Hematopoietic multipotent progenitor cell treated with erythropoietin and hydrocortisone succinate and interleukin-3 and kit ligand, for 15 days (in vitro differentiated cells): ENCODE data around the gene RPL13.
"Not testable (repeated sequence)": the region's sequence is repeated elsewhere in the genome, so short reads cannot be mapped to it uniquely, and the experiment has no call there.

Experiments
- DNase-seq: peaks from one replicate; pipeline ENCODE4 v3.0.0-alpha.2; 2015; ENCODE audit warnings: low spot score

Gene RPL13

DNA sequence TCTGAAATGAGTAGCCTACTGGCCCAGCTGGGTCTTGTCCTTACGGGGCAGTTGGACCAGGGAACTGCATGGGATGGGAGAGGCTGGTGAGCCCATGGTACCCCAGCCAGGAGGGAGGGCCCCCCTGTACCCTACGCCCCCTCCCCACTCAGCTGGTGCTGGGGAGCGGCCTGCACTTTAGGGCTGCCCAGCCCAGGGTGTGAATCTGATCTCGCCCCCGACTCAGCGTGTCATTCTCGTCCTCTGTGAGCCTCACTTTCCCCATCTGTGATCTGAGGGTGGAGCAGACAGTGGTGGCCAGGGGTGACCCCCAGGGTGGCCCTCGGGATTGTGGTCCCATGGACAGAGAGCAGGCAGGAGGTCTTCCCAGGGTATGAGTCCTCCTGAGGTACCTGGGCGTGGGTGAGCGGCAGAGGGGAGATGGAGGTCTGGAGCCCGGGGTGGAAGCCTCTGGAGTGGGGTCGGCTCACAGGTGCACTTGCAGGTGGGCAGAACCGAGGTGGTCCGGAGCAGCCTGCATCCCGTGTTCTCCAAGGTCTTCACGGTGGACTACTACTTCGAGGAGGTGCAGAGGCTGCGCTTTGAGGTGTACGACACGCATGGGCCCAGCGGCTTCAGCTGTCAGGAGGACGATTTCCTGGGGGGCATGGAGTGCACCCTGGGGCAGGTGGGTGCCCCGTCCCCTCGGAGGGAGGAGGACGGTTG lies 16.7 kb downstream of the RPL13 start:
- DNase-seq, result no peak

DNA sequence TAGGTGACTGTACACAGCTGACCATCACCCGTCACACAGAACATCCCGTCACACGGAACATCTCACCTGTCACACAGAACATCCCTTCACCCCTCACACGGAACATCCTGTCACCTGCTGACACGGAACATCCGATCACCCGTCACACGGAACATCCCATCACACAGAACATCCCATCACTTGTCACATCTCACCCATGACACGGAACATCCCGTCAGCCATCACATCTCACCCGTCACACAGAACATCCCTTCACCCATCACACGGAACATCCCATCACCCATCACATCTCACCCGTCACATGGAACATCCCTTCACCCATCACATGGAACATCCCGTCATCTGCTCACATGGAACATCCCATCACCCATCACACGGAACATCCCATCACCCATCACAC lies 18.9 kb downstream of the RPL13 start:
- no peak for DNase-seq

DNA sequence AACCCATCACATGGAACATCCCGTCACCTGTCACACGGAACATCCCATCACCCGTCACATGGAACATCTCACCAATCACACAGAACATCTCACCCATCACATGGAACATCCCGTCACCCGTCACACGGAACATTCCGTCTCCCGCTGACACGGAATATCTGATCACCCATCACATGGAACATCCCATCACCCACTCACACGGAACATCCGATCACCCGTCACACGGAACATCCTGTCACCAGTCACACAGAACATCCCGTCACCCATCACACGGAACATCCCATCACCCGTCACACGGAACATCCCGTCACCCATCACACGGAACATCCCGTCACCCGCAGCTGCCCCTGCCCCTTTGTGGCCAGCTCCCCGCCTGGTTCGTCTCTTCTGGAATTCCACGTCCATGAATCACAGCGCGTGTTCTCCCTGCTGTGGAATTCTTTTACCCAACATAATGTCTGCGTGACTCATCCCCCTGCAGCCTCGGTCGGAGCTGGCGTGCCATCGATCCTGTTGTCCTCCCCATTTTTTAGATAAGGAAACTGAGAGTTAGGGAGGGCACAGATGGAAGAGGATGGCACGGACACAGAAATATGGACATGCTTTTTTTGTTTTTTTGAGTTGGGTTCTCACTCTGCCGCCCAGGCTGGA lies 20.7 kb downstream of the RPL13 start:
- no peak for DNase-seq

DNA sequence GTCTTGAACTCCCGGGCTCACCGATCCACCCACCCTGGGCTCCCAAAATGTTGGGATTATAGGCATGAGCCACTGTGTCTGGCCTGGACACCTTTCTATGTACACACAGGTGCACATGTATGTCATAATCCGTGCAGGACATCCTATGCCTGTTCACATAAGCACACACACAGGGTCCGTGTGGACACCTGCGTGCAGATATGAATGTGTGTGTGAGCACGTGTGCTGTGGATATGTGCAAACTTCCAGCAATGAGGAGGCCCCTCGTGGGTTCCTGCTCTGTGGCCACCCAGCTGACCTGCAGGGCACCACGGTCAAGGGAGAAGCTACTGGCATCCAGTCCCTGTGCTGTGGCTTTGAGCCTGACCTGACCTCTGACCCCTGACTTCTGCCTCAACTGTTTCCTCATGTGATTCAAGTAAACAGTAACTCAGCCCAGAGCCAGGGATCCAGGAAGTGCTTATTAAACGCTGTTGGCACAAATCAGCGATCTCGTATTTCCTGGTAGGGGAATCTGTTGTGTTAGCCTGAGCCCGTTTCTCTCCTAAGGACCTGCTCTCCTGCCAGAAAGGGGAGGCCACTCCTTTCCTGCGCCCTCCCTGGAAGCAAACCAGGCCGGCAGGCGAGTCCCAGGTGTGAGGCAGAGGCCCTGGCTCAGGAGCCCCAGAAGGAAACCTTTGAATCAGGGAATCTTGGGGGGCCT lies 21.5 kb downstream of the RPL13 start:
- no peak for DNase-seq

DNA sequence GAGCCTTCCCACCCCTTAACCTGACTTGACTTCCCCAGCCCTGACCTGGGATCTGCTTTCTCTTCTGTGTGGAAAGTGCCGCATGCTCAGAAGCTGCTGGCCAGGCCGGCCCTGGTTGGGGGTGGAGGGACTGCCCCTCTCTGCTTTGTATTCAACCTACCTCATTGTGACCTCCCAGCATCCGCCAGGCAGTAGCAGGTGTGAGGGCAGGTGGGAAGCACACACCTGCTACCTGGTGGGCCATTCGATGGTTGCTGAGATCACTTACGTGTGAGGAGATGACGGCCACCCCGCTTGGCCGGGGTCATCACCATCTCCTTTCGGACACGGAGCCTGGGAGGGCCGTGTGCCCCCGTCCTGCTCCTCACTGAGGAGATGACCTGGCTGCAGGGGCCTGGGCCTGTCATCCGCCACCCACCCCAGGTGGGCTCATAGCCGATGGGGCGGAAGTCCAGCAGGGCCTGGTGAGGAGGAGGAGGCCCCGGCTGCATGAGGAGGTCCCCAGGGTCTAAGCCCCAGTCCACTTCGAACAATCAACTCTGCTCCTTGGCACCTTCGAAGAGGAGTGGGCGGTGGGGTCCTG lies 22.2 kb downstream of the RPL13 start:
- no peak for DNase-seq

DNA sequence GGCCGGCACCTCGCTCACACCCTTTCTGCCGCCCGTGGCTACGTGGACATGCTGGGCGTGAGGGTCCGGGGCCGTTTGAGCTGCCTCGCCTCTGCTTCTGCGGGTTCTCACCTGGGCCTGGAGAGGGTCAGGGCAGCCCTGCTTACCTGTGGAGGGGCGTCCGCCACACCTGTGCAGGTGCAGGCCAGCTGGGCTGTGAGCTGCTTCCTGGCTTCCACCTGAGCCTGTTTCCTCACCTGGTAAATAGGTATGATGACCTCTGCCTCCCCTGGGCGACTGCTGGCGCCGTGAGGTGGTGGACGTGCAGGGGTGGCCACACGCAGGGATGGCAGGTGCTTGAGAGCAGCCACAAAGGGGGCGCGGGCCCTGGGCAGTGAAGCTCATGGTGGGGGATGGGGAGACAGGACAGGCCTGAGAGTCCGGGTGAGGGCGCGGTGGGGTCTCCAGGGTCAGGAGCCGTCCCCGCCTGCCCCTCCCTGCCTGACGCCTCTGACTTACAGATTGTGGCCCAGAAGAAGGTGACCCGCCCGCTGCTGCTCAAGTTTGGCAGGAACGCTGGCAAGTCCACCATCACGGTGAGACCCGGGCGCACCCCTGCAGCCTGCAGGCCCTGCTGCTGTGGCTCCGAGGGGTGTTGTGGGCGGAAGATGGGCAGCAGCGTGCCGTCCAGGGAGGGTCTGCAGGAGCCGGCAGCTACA lies 22.9 kb downstream of the RPL13 start:
- DNase-seq, result no peak

DNA sequence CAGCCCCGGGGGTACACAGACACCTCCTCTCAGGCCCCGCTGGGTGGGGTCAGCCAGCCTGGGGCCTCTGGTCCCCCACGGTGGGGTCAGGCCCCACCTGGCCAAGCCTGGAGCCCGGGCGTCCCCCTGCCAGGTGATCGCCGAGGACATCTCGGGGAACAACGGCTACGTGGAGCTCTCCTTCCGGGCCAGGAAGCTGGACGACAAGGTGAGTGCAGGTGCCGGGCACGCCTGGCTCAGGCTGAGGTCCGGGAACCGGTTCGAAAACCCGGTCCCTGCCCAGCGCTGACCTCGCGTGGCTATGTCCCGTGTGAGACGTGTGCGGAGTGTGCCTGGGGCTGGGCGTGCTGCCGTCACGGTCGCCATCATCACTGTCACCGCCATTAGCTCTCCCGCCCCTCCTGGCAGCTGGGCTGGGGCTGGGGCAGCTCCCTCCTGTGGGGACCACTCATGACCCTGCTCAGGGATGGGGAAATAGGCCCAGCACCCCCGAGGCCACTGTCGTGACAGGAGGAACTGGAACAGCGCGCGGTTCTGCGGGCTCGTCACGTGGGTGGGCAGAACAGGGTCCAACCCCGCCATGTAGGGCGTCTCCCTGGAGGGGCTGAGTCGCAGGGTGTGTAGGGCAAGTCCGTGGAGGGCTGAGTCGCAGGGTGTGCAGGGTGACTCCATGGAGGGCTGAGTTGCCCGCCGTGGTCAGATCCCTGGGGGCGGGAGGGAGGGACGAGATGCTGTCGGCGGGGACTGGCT lies 23.6 kb downstream of the RPL13 start:
- DNase-seq, result no peak

DNA sequence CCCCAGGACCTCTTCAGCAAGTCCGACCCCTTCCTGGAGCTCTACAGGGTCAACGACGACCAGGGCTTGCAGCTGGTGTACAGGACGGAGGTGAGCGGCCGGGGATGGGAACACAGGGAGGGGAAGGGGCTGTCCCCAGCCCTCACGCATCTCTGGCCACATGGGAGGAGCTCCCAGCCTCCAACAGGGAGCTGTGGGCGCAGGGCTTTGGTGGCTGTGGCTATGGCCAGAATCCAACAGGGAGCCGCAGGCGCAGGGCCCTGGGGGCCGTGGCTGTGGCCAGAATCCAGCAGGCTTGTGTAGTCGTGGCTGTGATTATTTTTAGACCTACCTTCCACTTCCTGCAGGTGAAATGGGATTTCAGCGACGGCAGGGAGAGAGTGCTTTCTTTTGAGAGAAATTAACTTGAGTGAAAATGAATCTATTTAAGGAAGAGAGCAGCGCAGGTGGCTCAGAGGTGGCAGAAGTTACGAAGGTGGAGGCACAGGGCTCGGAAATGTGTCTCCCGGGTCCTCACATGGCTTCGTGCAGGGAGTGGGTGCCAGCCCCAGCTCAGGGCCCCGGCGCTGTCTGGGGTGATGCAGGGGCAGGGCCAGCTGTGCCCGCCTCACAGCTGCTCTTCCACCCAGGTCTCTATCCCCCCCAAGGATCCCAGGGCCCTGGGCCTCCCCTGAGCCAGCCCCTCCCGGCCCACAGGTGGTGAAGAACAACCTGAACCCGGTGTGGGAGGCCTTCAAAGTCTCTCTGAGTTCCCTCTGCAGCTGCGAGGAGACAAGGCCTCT lies 24.5 kb downstream of the RPL13 start:
- DNase-seq, result no peak

DNA sequence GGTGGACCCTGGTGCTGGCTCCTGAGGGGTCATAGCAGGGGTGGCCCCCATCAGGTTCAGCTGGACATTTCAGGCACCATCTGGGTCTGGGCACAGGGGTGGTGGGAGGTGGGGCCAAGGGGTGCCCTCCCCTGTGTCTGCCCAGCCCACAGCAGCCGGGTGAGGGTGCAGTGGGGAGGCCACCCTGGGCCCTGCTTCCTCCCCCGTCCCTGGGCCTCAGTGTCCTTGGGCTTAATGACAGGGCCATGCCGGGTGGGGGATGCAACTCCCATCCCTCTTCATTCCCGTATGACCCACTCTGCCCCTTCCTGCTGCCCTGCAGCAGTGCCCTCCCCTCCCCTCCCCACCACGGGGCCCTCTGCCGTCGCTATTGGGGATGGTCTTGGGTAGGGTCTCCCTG lies 25.7 kb downstream of the RPL13 start:
- DNase-seq, result no peak

DNA sequence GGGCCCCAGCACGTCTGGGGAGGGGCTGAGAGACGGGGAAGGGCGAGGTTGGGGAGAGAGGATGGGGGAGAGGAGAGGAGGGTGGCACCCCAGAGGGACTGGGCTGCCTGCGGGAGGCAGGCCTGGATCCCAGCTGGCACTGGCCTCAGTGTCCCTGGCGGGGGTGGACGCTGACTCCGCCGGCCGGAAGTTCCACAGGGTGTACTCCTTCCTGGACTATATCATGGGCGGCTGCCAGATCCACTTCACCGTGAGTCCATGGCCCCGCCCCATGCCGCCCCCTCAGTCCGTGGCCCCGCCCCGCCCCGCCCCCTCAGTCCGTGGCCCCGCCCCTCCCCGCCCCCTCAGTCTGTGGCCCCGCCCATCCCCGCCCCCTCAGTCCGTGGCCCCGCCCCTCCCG lies 26.4 kb downstream of the RPL13 start:
- peak; percentile 12 for DNase-seq

DNA sequence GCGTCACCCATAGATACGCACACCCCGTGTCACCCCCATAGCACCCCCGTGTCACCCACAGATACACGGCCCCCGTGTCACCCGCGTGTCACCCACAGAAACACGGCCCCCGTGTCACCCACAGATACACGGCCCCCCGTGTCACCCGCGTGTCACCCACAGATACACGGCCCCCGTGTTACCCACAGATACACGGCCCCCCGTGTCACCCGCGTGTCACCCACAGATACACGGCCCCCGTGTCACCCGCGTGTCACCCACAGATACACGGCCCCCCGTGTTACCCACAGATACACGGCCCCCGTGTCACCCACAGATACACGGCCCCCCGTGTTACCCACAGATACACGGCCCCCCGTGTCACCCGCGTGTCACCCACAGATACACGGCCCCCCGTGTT lies 27.2 kb downstream of the RPL13 start:
- not testable (repeated sequence) for DNase-seq

DNA sequence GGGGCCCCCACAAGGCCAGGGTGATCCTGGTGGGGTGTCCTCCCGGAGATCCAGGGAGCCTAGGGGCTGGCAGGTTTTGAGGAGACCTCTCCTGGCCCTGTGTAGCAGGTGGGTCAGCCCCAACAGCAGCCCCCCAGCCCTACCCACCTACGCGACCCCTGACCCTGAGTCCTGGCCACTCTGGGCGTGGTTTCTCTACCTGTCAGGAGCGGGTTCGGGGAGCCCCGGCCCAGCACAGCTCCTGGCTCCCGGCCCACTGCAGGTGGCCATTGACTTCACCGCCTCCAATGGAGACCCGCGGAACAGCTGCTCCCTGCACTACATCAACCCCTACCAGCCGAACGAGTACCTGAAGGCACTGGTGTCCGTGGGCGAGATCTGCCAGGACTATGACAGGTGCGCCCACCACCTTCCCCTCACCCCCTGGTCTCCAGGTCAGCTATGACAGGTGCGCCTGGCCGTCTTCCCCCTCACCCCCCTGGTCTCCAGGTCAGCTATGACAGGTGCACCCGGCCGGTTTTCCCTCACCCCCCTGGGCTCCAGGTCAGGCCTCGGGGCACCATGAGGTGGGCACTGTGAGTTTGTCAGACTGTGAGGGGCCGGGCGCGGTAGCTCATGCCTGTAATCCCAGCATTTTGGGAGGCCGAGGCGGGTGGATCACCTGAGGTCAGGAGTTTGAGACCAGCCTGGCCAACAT lies 28.1 kb downstream of the RPL13 start:
- no peak for DNase-seq

DNA sequence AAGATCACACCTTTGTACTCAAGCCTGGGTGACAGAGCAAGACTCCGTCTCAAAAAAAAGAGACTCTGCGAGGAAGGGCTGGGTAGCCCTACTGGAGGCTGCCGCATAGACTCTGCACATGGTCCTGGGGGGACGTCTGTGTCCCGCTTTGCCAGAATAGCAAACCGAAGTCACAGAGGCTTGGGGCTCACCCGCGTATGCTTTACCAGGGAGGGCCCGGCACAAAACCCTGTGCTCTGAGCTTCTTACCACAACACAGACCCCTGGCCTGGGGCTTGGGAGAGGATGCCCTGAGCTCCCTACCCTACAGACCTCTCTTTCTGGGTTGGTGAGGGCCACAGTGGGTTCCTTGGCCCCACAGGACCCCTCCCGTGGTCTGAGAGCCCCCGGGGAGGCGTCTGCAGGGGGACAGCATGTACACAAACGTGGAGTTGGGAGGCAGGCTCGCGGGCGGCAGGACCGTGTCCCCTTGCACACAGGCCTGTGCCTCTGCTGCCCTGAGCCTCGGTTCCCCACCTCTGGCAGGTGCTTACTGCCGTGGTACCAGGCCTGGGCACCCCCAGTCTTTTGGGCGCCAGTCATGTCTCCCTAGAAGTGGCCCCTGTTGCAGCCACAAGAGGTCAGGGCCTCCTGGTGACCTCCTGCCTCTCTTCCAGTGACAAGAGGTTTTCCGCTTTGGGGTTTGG lies 28.9 kb downstream of the RPL13 start:
- no peak for DNase-seq

DNA sequence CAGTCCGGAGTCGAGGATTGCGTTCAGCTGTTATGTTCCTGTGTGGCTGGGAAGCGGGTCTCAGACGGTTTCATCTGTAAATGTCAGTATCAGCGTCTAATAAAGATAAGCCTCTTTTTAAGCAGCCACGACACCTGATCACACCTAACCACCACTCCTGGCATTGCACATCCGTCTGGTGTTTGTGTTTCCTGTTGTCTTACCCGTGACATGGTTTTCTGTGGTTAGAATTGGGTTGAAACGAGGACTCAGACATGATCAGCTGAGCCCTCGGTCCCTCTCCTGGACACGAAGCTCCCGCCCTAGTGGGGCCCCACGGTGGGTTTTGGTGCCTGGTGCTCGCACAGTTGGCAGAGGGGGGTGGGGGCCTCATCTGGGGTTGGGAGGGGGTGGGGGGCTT lies 33.4 kb downstream of the RPL13 start:
- no peak for DNase-seq

DNA sequence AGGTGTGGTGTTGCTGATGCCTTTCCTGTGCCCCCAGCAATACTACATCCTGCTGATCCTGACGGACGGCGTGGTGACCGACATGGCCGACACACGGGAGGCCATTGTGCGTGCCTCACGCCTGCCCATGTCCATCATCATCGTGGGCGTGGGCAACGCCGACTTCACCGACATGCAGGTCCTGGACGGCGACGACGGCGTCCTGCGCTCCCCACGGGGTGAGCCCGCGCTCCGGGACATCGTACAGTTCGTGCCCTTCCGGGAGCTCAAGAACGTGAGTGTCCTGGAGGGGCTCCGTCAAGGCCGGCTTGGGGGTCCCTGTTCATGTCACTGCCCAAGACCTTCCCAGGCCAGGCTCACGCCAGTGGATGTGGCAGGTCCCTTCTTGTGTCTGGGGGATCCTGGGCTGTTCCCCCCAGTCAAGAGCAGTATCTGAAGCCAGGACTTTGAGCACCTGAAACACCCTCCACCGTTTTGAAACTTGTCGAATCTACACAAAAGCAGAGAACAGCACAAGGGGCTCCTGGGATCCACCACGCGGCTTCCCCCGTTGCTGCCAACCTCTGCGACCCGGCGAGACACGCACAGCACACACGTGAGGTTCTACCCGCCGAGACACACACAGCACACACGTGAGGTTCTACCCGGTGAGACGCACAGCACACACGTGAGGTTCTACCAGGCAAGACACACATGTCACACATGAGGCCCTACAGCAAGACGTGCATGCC lies 35.0 kb downstream of the RPL13 start:
- no peak for DNase-seq

DNA sequence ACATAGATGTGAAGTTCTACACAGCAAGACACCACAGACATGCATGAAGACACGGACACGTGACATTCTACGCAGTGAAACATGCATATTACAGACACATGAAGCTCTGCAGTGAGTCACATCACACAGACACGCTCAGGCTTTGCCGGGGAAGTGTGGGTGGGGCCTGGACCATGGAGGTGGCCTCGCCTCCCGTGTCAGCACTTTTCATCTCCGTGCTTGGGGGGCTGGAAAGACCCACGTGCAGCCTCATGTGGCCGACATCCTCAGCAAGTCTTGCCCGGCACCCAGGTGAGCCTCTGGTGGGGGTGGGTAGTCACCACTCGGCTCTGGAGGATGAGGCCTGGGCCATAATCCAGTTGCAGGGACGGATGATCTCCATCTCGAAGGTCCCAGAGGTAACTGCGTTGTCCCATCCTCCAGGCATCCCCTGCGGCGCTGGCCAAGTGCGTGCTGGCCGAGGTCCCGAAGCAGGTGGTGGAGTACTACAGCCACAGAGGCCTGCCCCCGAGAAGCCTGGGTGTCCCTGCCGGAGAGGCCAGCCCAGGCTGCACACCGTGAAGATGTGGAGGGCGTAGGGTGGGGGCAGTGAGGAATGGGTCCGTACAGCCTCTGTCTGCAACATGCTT lies 35.7 kb downstream of the RPL13 start:
- no peak for DNase-seq

DNA sequence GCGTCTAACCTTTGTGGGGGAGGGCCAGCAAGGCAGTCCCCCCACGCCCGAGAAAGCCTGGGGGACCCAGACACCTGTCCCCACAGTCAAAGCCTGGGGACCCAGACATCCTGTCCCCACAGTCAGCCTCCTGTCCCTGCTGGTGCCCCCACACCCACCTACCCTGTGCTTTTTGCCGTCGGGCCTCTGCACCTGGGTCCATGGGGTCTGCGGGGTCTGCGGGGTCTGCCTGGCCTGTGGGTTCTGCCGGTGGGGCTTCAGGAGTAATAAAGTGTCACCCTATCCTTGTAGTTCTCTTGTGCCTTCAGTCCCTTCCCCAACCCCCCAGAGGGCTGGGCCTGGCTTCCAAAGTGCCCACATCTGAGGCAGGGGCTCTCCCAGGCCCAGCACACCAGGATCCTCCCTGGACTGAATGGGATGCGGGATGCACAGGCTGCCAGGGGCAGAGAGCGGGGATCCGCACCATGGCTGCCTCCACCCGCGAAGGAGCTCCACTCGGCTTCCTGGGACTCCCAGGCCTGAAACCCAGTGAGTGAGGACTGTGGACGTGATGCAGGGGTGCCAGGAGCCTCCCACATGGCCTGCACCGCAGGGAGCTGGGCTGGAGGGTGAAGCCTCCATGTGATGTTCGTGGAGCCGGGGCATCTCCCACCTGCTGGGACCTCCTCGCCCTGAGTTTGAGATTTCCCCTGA lies 36.6 kb downstream of the RPL13 start:
- DNase-seq, result no peak

DNA sequence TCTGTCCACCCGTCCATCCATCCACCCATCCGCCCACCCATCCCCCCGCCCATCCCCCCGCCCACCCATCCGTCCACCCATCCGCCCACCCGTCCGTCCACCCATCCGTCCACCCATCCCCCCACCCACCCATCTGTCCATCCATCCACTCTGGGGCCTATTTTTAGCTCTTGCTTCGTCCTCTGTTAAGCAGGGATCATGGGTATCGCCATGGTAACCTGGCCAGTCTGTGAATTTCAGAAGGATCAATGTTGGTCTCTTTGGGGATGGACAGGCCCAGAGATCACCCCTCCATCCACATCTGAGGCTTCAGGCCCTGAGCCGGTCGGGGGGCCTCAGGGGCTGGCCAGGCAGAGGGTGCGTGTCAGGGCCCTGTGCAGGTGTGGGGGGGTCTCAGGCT lies 37.7 kb downstream of the RPL13 start:
- no peak for DNase-seq
